C4-2B (cell line): ENCODE data around the gene CD1E.

ENCODE experiments used
- H3K27ac ChIP-seq: fragments of 450-650 bp; 2 replicates; pipeline ENCODE4 v1.5.1; 2017
- CTCF ChIP-seq: fragments of 450-650 bp; conservative IDR thresholded peaks from 2 replicates; pipeline ENCODE4 v1.5.1; 2017; ENCODE audit warnings: mild to moderate bottlenecking
- ZFX ChIP-seq: fragments of 450-650 bp; IDR thresholded peaks from 2 replicates; pipeline ENCODE4 v1.6.1; 2017

The CD1E gene

GRCh38 chr1:158329300-158329699 is 24.4 kb upstream of the CD1E start:
- no peak overlapping the region for H3K27ac ChIP-seq

GRCh38 chr1:158329733-158330132 is 24.0 kb upstream of the CD1E start:
- TF ChIP-seq ZFX (no peak), CTCF (peak; percentile 48)
- no peak overlapping the region for H3K27ac ChIP-seq

More at GRCh38 chr1:158329300-158329699, 24.4 kb upstream of the CD1E start:
- TF ChIP-seq CTCF (no peak), ZFX (no peak)

- no peak overlapping the region for H3K27ac ChIP-seq
These were observed 23.1 kb upstream of the CD1E start for GRCh38 chr1:158330391-158331105.

GRCh38 chr1:158331106-158331425 is 22.6 kb upstream of the CD1E start:
- TF ChIP-seq ZFX (no peak), CTCF (no peak)
- no peak overlapping the region for H3K27ac ChIP-seq

More at GRCh38 chr1:158330391-158331105, 23.1 kb upstream of the CD1E start:
- TF ChIP-seq ZFX (no peak), CTCF (no peak)

GRCh38 chr1:158331481-158332150 is 22.1 kb upstream of the CD1E start, which contains the start of gene CD1B:
CD1B (minus strand) TSS chr1:158331531; CDS start chr1:158331423, 108 bp downstream.
- TF ChIP-seq CTCF, result no peak
- TF ChIP-seq ZFX, result no peak
- no peak within 1 kb of the TSS for H3K27ac ChIP-seq

- TF ChIP-seq ZFX (no peak), CTCF (no peak)
- no peak overlapping the region for H3K27ac ChIP-seq
These were observed 20.1 kb upstream of the CD1E start for GRCh38 chr1:158333405-158334155.
